Measurements from ENCODE around the gene DKK3. TPM values are rescaled to one million over a fixed set of nuclear protein-coding genes. Genes with fewer than 3 reads are reported as not detected.
"Not testable (repeated sequence)": the region's sequence is repeated elsewhere in the genome, so short reads cannot be mapped to it uniquely, and the experiment has no call there.

The DKK3 gene
- total RNA-seq, result 67.7 TPM

- DNase-seq, result no peak
These were observed at the start of gene DKK3 for GRCh38 chr11:12007769-12008737. TSS of gene DKK3 (minus strand) at chr11:12008626. CDS start at chr11:12008582, 44 bp downstream.

GRCh38 chr11:12057299-12057980, 49.0 kb upstream of the DKK3 start:
- DNase-seq, result no peak

GRCh38 chr11:12056119-12056518, 47.7 kb upstream of the DKK3 start:
- no peak for DNase-seq

- no peak for DNase-seq
These were observed 45.4 kb upstream of the DKK3 start for GRCh38 chr11:12053606-12054361.

GRCh38 chr11:12052676-12053605, 44.5 kb upstream of the DKK3 start:
- DNase-seq, result no peak

GRCh38 chr11:12051287-12051662, 42.8 kb upstream of the DKK3 start:
- DNase-seq, result no peak

GRCh38 chr11:12050470-12051286, 42.3 kb upstream of the DKK3 start:
- DNase-seq, result no peak

GRCh38 chr11:12048936-12049790, 40.7 kb upstream of the DKK3 start:
- no peak for DNase-seq

GRCh38 chr11:12046636-12047236, 38.3 kb upstream of the DKK3 start:
- no peak for DNase-seq

GRCh38 chr11:12045914-12046635, 37.6 kb upstream of the DKK3 start:
- no peak for DNase-seq

- no peak for DNase-seq
These were observed 36.4 kb upstream of the DKK3 start for GRCh38 chr11:12044799-12045198.

GRCh38 chr11:12043959-12044791, 35.7 kb upstream of the DKK3 start:
- peak; percentile 53 for DNase-seq

- no peak for DNase-seq
These were observed 34.8 kb upstream of the DKK3 start for GRCh38 chr11:12043221-12043620.

- no peak for DNase-seq
These were observed 33.8 kb upstream of the DKK3 start for GRCh38 chr11:12042215-12042676.

- DNase-seq, result not testable (repeated sequence)
These were observed 32.3 kb upstream of the DKK3 start for GRCh38 chr11:12040719-12041118.

- DNase-seq, result no peak
These were observed 24.5 kb upstream of the DKK3 start for GRCh38 chr11:12032968-12033367.

- DNase-seq, result no peak
These were observed 23.6 kb upstream of the DKK3 start for GRCh38 chr11:12031856-12032544.
